Loucy (cell line): ENCODE measurements around the gene UQCC5.

ENCODE experiments used
- H2AFZ ChIP-seq: fragments of 200-600 bp; sonication (generic); 2 replicates; pipeline ENCODE4 v1.6.0; 2016; ENCODE audit warnings: antibody characterized with exemption, mild to moderate bottlenecking, low read length, moderate library complexity
- H3F3A ChIP-seq: fragments of 200-600 bp; 2 replicates; pipeline ENCODE4 v1.6.0; 2016; ENCODE audit warnings: antibody characterized with exemption, low read depth, mild to moderate bottlenecking
- H3K27me3 ChIP-seq: fragments of 200-600 bp; sonication (generic); 2 replicates; pipeline ENCODE4 v1.6.1; 2014; ENCODE audit warnings: low read length, mild to moderate bottlenecking; ENCODE audit not compliant: insufficient read depth, poor library complexity, severe bottlenecking
- H3K36me3 ChIP-seq: fragments of 200-600 bp; sonication (generic); 2 replicates; pipeline ENCODE4 v1.6.1; 2016; ENCODE audit warnings: low read length; ENCODE audit not compliant: insufficient read depth
- H3K4me1 ChIP-seq: fragments of 200-600 bp; sonication (generic); 2 replicates; pipeline ENCODE4 v1.5.1; 2014; ENCODE audit warnings: low read length, mild to moderate bottlenecking; ENCODE audit not compliant: insufficient read depth, poor library complexity, severe bottlenecking
- H3K4me2 ChIP-seq: fragments of 200-600 bp; sonication (generic); 2 replicates; pipeline ENCODE4 v1.6.0; 2014; ENCODE audit warnings: antibody characterized with exemption, low read length, low read depth, mild to moderate bottlenecking; ENCODE audit not compliant: poor library complexity, severe bottlenecking
- H3K4me3 ChIP-seq: fragments of 200-600 bp; sonication (generic); 2 replicates; pipeline ENCODE4 v1.5.1; 2014; ENCODE audit warnings: low read length, mild to moderate bottlenecking, mixed read lengths; ENCODE audit not compliant: poor library complexity, severe bottlenecking
- H3K79me2 ChIP-seq: fragments of 200-600 bp; sonication (generic); 2 replicates; pipeline ENCODE4 v1.6.1; 2014; ENCODE audit warnings: low read length; ENCODE audit not compliant: insufficient read depth
- H3K9ac ChIP-seq: fragments of 200-600 bp; sonication (generic); 2 replicates; pipeline ENCODE4 v1.6.0; 2014; ENCODE audit warnings: mild to moderate bottlenecking, low read depth, low read length, moderate library complexity; ENCODE audit not compliant: poor library complexity, severe bottlenecking
- H3K9me2 ChIP-seq: fragments of 200-600 bp; sonication (generic); replicated peaks from 2 replicates; pipeline ENCODE4 v1.6.1; 2016; ENCODE audit warnings: low read depth, low read length, mixed read lengths
- H3K9me3 ChIP-seq: fragments of 200-600 bp; sonication (generic); 2 replicates; pipeline ENCODE4 v1.6.1; 2014; ENCODE audit warnings: mild to moderate bottlenecking, antibody characterized with exemption, low read length, low read depth; ENCODE audit not compliant: insufficient read depth
- H4K20me1 ChIP-seq: fragments of 200-600 bp; sonication (generic); 2 replicates; pipeline ENCODE4 v1.6.0; 2014; ENCODE audit warnings: antibody characterized with exemption, low read length, mild to moderate bottlenecking; ENCODE audit not compliant: insufficient read depth, poor library complexity, severe bottlenecking
- CTCF ChIP-seq: fragments of 200-600 bp; sonication (generic); conservative IDR thresholded peaks from 2 replicates; pipeline ENCODE4 v1.5.1; 2014; ENCODE audit warnings: mild to moderate bottlenecking, antibody characterized with exemption, low read length
- EZH2phosphoT487 ChIP-seq: fragments of 200-600 bp; IDR thresholded peaks from 2 replicates; pipeline ENCODE4 v1.6.1; 2018; ENCODE audit warnings: antibody characterized with exemption, mild to moderate bottlenecking, moderate library complexity, borderline replicate concordance

UQCC5 gene

DNA sequence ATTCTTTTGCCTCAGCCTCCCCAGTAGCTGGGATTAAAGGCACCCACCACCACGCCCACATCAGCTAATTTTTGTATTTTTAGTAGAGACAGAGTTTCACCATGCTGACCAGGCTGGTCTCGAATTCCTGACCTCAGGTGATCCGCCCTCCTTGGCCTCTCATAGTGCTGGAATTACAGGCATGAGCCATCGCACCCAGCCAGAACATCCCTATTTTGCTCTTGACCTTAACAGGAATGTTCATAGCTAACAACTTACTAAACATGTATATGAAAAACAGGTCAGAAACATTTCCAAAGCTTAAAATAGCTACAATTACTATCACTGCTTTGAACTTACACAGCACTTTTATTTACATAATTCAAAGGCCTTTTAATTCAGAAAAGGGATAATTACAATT, 33.7 kb downstream of the UQCC5 start:
- no peak overlapping the region for H3K9ac ChIP-seq
- no peaks in the 10 kb centered on the region for H3K4me1 ChIP-seq
- no peak overlapping the region for H3K4me2 ChIP-seq
- no peak overlapping the region for H2AFZ ChIP-seq
- H4K20me1 ChIP-seq, result no peaks in the 10 kb centered on the region
- peaks cover 21% of the 10 kb centered on the region; the same call in 1 of the 2 replicates for H3K36me3 ChIP-seq
- TF ChIP-seq EZH2phosphoT487 (no peak), CTCF (no peak)
- no peaks in the 10 kb centered on the region for H3K79me2 ChIP-seq
- no peaks in the 10 kb centered on the region for H3K9me2 ChIP-seq
- no peaks in the 10 kb centered on the region for H3K27me3 ChIP-seq
- H3K4me3 ChIP-seq, result no peak overlapping the region
- H3K9me3 ChIP-seq, result no peaks in the 10 kb centered on the region
- H3F3A ChIP-seq, result no peaks in the 10 kb centered on the region

DNA sequence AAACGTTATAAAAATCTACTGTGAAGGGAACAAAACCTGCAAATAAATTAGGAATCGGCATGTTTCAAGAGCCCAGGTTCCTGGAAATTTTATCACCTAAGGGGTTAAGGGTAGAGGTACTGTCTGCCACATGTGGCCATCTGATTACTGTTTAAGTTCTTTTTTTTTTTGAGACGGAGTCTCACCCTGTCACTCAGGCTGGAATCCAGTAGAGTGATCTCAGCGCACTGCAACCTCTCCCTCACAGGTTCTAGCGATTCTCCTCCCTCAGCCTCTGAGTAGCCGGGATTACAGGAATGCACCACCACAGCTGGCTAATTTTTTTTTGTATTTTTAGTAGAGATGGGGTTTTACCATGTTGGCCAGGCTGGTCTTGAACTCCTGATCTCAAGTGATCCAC, 35.8 kb downstream of the UQCC5 start:
- H3K9me3 ChIP-seq, result no peaks in the 10 kb centered on the region
- no peaks in the 10 kb centered on the region for H3K4me1 ChIP-seq
- no peaks in the 10 kb centered on the region for H3K27me3 ChIP-seq
- peaks cover 34% of the 10 kb centered on the region; the same call in 1 of the 2 replicates for H3K36me3 ChIP-seq
- no peaks in the 10 kb centered on the region for H3K9me2 ChIP-seq
- TF ChIP-seq CTCF (no peak), EZH2phosphoT487 (no peak)
- H3K9ac ChIP-seq, result no peak overlapping the region
- H3F3A ChIP-seq, result no peaks in the 10 kb centered on the region
- H3K4me3 ChIP-seq, result no peak overlapping the region
- no peak overlapping the region for H3K4me2 ChIP-seq
- no peaks in the 10 kb centered on the region for H3K79me2 ChIP-seq
- H4K20me1 ChIP-seq, result no peaks in the 10 kb centered on the region
- H2AFZ ChIP-seq, result no peak overlapping the region

- no peaks in the 10 kb centered on the region for H3K4me1 ChIP-seq
- H3K79me2 ChIP-seq, result no peaks in the 10 kb centered on the region
- H3K9ac ChIP-seq, result no peak overlapping the region
- H3K9me2 ChIP-seq, result no peaks in the 10 kb centered on the region
- TF ChIP-seq CTCF (no peak), EZH2phosphoT487 (no peak)
- H4K20me1 ChIP-seq, result no peaks in the 10 kb centered on the region
- no peak overlapping the region for H3K4me3 ChIP-seq
- H3K27me3 ChIP-seq, result no peaks in the 10 kb centered on the region
- no peak overlapping the region for H3K4me2 ChIP-seq
- H3F3A ChIP-seq, result no peaks in the 10 kb centered on the region
- H2AFZ ChIP-seq, result no peak overlapping the region
- no peaks in the 10 kb centered on the region for H3K9me3 ChIP-seq
- H3K36me3 ChIP-seq, result peaks cover 50% of the 10 kb centered on the region; the same call in 1 of the 2 replicates
These were observed 37.9 kb downstream of the UQCC5 start for GRCh38 chr3:52574056-52574965.
